Activated T-helper 17 cell treated with anti-CD3 and anti-CD28 coated beads, Interleukin-2, amount 50 U/mL, for 72 hours (primary cell): ENCODE data around the gene H2BK1. TPM values are rescaled to one million over a fixed set of nuclear protein-coding genes. Genes with fewer than 3 reads are reported as not detected.

Experiments used
- ATAC-seq: fragments of 150-1000 bp; cut with Tn5 transposase; replicated peaks from 2 replicates; pipeline ENCODE4 v1.10.0; 2021; ENCODE audit warnings: mild to moderate bottlenecking, moderate library complexity
- H3K27ac Mint-ChIP-seq: one replicate; pipeline ENCODE4 v1.8.0; 2022; ENCODE audit warnings: mixed read lengths
- H3K27me3 Mint-ChIP-seq: one replicate; pipeline ENCODE4 v1.8.0; 2022; ENCODE audit warnings: mixed read lengths
- H3K36me3 Mint-ChIP-seq: one replicate; pipeline ENCODE4 v1.8.0; 2022; ENCODE audit warnings: low read depth, mild to moderate bottlenecking, mixed read lengths
- H3K4me1 Mint-ChIP-seq: one replicate; pipeline ENCODE4 v1.8.0; 2022; ENCODE audit warnings: mixed read lengths
- H3K4me3 Mint-ChIP-seq: one replicate; pipeline ENCODE4 v1.8.0; 2022; ENCODE audit warnings: mild to moderate bottlenecking, mixed read lengths
- H3K9me3 Mint-ChIP-seq: one replicate; pipeline ENCODE4 v1.8.0; 2022; ENCODE audit warnings: mixed read lengths
- total RNA-seq, 2 donors: library from RNA; stranded (reverse); gene quantifications; one replicate each; pipeline ENCODE4 v1.2.3, GENCODE V29; 2022

H2BK1 gene
- total RNA-seq, 2 donors from 2014 or later = 1.2 TPM; not detected in 1

DNA sequence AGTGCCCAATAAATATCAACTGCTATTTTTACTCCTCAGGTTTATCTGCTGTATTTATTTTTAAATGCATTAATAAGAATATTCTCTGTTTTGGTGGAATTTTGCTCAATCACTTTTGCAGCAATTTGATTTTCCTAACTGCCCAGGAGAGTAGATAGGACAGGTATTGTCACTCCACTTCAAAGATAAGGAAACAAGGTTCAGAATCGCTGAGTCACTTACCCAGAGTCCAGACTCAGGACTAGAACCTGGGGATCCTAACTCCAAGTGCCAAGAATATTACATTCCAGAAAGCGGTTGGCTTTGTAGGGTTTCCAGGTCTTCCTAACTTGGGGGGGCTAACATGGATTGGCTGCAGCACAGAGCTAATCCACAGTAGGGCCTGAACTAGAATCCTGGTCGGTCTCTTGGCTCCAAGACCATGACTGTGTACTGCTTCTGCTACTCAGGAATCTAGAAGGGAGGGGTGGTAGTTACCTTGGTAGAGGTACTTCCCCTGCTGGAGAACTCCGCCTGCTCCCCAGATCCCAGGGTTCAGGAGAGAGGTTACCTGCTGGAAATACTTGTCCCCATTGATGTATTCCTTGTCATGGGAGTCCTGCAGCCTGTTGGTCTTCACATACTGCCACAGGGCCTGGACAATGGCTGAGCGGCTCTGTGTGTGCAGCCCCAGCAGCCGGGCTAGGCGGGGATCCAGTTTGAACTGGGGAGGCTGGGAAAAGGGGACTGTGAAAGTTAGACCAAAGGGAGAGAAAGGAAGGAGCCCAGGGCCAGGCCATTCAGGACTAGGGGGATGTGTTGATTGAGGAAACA lies 30.9 kb upstream of the H2BK1 start:
- no peak for ATAC-seq
- no peak overlapping the region for H3K4me3 Mint-ChIP-seq
- H3K36me3 Mint-ChIP-seq = peaks cover 37% of the 10 kb centered on the region
- H3K27ac Mint-ChIP-seq = no peak overlapping the region
- H3K27me3 Mint-ChIP-seq = peaks cover 2% of the 10 kb centered on the region
- no peaks in the 10 kb centered on the region for H3K9me3 Mint-ChIP-seq
- H3K4me1 Mint-ChIP-seq = peaks cover 15% of the 10 kb centered on the region

DNA sequence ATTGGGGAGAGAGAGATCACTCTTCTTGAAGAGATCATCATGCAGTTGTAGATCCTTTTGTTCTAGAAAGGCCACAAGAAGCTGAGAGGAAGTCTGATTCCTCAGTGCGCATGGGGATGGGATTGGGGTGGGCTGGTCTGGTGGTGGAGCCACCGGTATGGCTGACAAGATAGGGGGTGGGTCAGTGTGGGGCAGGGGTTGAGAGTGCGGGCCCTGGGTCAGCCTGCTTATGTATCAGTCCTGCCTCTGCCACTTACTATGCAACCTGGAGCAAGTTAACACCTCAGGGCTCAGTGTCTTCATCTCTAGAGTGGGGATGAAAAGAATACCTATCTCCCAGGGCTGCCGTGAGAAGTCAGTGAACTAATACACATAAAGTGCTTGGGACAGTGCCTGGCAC lies 30.2 kb upstream of the H2BK1 start:
- Mint-ChIP-seq H3K4me3 (no peak overlapping the region), H3K27ac (no peak overlapping the region), H3K36me3 (peaks cover 40% of the 10 kb centered on the region), H3K4me1 (peaks cover 12% of the 10 kb centered on the region), H3K9me3 (no peaks in the 10 kb centered on the region), H3K27me3 (no peaks in the 10 kb centered on the region)
- no peak for ATAC-seq

DNA sequence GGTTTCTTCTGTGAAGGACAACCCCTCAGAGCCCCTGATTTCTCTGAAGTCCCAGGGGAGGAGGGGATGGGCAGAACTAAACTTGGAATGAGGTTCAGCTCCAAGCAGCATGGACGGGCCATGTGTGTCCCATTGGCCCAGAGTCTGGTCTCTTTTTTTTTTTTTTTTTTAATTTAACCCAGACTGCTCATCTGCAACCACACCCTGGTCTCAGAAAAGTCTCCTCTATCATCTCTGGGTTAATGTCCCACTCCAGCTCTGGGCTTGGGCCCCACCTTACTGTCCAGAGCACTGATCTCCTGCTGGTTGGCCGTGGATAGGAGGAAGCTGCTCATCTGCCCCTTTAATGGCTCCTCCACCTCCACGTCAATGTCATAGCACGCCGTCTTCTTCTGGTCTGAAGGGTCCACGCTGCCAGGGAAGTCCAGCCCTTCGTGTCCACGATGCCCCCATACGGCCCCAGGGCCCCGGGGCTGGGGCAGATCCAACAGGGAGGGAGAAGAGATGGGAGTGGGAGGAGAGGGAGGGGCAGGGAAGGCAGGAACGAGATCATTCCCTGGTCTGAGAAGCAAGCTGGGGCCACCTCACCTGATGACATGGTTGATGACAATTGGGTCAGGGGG lies 29.7 kb upstream of the H2BK1 start:
- H3K4me3 Mint-ChIP-seq = no peak overlapping the region
- peaks cover 12% of the 10 kb centered on the region for H3K4me1 Mint-ChIP-seq
- H3K27me3 Mint-ChIP-seq = no peaks in the 10 kb centered on the region

DNA sequence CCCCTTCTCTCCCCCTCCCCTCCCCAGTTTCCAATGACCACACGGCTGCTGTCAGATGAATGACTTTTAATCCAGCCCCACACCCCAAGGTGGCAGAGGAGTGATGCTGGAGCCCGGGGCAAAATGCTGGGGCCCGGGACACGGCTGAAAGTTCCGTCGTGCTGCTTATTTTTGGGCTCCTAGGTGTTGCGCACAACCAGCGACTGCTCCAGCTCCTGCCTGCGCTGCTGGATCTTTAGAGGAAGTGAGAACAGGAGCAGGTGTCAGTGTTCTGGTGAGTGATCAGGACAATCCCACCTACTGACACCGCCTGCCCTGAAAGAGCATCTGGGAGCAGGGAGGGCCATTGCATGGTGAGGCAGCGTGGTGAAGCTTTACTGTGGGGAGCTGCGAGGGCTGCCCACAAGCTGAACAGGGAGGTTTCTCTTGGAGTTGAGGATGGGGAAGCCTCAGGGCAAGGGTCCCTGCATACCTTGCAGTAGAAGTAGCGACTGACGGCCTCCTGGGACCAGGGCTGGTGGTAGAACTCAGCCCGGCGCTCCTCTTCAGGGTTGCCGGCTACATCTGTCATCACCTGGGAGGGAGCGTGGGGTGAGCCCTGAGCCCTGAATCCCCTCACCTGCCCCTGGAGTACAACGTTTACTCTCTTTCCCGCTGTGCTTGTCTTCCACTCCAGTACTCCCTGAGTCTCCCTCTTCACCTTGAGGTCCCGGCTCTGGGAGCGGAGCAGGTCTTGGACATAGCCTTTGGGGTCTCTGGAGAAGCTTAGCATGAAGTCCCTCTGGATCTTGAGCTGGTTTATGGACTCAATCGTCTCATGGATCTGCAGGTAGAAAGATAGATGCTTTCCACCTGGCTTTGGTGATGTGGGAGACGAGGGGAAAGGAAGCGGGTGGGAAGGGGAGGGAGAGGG lies 28.9 kb upstream of the H2BK1 start:
- Mint-ChIP-seq H3K4me3 (no peak overlapping the region), H3K9me3 (no peaks in the 10 kb centered on the region), H3K27ac (no peak overlapping the region), H3K4me1 (peaks cover 12% of the 10 kb centered on the region), H3K36me3 (peaks cover 54% of the 10 kb centered on the region), H3K27me3 (no peaks in the 10 kb centered on the region)
- no peak for ATAC-seq

More for the DNA sequence above, 29.7 kb upstream of the H2BK1 start:
- peaks cover 46% of the 10 kb centered on the region for H3K36me3 Mint-ChIP-seq
- no peak overlapping the region for H3K27ac Mint-ChIP-seq
- H3K9me3 Mint-ChIP-seq = no peaks in the 10 kb centered on the region
- no peak for ATAC-seq

DNA sequence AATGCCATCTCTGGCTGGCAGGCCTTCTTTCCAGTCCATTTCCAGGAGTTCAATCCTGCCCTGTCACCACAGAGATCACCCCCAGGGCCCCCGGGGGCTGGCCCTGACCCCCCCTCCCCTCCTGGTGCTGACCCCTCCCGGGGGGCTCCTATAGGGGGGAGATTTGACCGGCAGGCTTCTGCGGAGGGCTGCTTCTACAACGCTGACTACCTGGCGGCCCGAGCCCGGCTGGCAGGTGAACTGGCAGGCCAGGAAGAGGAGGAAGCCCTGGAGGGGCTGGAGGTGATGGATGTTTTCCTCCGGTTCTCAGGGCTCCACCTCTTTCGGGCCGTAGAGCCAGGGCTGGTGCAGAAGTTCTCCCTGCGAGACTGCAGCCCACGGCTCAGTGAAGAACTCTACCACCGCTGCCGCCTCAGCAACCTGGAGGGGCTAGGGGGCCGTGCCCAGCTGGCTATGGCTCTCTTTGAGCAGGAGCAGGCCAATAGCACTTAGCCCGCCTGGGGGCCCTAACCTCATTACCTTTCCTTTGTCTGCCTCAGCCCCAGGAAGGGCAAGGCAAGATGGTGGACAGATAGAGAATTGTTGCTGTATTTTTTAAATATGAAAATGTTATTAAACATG lies 28.0 kb upstream of the H2BK1 start:
- Mint-ChIP-seq H3K27ac (no peak overlapping the region), H3K4me1 (peaks cover 4% of the 10 kb centered on the region), H3K27me3 (no peaks in the 10 kb centered on the region), H3K4me3 (no peak overlapping the region), H3K36me3 (peaks cover 63% of the 10 kb centered on the region), H3K9me3 (no peaks in the 10 kb centered on the region)
- ATAC-seq = no peak

DNA sequence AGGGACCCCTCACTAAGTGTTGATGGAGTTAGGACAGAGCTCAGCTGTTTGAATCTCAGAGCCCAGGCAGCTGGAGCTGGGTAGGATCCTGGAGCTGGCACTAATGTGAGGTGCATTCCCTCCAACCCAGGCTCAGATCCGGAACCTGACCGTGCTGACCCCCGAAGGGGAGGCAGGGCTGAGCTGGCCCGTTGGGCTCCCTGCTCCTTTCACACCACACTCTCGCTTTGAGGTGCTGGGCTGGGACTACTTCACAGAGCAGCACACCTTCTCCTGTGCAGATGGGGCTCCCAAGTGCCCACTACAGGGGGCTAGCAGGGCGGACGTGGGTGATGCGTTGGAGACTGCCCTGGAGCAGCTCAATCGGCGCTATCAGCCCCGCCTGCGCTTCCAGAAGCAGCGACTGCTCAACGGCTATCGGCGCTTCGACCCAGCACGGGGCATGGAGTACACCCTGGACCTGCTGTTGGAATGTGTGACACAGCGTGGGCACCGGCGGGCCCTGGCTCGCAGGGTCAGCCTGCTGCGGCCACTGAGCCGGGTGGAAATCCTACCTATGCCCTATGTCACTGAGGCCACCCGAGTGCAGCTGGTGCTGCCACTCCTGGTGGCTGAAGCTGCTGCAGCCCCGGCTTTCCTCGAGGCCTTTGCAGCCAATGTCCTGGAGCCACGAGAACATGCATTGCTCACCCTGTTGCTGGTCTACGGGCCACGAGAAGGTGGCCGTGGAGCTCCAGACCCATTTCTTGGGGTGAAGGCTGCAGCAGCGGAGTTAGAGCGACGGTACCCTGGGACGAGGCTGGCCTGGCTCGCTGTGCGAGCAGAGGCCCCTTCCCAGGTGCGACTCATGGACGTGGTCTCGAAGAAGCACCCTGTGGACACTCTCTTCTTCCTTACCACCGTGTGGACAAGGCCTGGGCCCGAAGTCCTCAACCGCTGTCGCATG lies 27.2 kb upstream of the H2BK1 start:
- Mint-ChIP-seq H3K27me3 (no peaks in the 10 kb centered on the region), H3K4me1 (no peaks in the 10 kb centered on the region), H3K9me3 (no peaks in the 10 kb centered on the region), H3K27ac (no peak overlapping the region), H3K36me3 (peaks cover 69% of the 10 kb centered on the region), H3K4me3 (no peak overlapping the region)
- no peak for ATAC-seq

DNA sequence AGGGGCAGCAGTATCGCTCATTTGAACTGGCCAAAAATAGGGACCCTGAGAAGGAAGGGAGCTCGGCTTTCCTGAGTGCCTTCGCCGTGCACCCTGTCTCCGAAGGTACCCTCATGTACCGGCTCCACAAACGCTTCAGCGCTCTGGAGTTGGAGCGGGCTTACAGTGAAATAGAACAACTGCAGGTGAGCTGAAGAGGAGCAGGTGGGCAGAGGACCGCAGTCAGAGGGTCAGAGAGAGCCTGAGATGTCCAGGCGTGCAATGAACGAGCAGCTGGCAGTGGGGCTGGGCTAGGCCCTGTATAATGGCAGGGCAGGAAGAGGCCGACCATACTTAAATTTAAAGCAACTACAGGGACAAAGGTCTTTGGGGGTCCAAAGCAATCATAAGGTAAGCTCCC lies 26.1 kb upstream of the H2BK1 start:
- H3K27ac Mint-ChIP-seq = no peak overlapping the region
- ATAC-seq = no peak
- H3K36me3 Mint-ChIP-seq = peaks cover 69% of the 10 kb centered on the region
- H3K27me3 Mint-ChIP-seq = no peaks in the 10 kb centered on the region
- H3K4me1 Mint-ChIP-seq = peaks cover 7% of the 10 kb centered on the region
- H3K4me3 Mint-ChIP-seq = no peak overlapping the region
- H3K9me3 Mint-ChIP-seq = no peaks in the 10 kb centered on the region

DNA sequence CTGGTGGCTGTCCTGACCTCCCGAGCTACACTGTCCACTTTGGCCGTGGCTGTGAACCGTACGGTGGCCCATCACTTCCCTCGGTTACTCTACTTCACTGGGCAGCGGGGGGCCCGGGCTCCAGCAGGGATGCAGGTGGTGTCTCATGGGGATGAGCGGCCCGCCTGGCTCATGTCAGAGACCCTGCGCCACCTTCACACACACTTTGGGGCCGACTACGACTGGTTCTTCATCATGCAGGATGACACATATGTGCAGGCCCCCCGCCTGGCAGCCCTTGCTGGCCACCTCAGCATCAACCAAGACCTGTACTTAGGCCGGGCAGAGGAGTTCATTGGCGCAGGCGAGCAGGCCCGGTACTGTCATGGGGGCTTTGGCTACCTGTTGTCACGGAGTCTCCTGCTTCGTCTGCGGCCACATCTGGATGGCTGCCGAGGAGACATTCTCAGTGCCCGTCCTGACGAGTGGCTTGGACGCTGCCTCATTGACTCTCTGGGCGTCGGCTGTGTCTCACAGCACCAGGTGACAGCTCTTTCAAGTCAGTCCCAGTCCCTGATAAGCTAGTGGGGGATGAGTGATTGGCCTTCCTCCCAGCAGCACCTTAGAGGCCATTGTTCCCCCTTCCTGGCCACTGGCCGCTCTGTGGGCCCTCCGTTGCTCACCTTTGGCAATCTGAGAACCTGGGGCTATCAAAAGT lies 25.0 kb upstream of the H2BK1 start:
- Mint-ChIP-seq H3K9me3 (no peaks in the 10 kb centered on the region), H3K4me1 (peaks cover 8% of the 10 kb centered on the region), H3K27me3 (no peaks in the 10 kb centered on the region), H3K27ac (no peak overlapping the region), H3K36me3 (peaks cover 67% of the 10 kb centered on the region), H3K4me3 (peak overlapping the region; percentile 98)
- no peak for ATAC-seq

DNA sequence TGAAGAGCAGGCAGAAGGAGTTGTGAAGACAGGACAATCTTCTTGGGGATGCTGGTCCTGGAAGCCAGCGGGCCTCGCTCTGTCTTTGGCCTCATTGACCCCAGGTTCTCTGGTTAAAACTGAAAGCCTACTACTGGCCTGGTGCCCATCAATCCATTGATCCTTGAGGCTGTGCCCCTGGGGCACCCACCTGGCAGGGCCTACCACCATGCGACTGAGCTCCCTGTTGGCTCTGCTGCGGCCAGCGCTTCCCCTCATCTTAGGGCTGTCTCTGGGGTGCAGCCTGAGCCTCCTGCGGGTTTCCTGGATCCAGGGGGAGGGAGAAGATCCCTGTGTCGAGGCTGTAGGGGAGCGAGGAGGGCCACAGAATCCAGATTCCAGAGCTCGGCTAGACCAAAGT lies 23.5 kb upstream of the H2BK1 start:
- Mint-ChIP-seq H3K27me3 (no peaks in the 10 kb centered on the region), H3K27ac (peak overlapping the region; percentile 97), H3K4me1 (peaks cover 8% of the 10 kb centered on the region), H3K9me3 (no peaks in the 10 kb centered on the region), H3K36me3 (peaks cover 55% of the 10 kb centered on the region), H3K4me3 (peak overlapping the region; percentile 98)
- ATAC-seq = no peak

DNA sequence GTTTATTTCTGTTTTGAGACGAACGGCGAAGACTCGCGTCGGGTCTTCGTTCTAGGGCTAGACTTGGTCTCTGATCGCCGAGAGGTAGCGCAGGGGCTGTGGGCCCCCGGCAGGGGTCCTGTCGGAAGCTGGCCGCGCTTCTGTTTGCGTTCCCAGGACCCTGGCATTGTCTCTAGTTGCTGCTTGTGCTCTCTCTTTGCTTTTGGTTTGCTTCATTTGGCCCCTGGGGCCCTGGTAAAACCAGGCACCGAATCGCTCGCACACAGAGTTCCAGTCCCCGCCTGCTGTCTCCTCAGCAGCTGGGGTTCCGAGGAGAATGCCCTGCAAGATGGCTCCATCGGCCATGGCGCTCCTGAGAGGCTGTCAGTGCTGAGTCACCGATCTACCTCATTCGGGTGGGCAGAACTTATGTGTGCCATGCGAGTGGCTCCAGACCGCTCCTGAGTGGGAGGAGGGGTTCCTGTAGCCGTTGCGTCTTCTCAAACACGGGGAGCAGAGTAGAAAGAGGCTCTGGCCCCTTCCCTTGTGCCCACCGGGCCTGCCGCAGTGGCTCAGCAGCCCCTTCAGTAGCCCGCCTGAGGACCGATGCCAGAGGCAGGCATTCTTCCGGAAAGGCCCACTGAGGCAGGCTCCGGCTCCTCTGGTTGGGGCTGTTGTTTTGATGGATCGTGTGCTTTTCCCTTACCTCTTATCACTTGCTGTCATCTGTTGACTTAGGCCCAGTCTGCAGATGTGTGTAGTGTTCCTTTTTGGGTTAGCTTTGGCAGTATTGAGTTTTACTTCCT lies 22.8 kb upstream of the H2BK1 start:
- Mint-ChIP-seq H3K27me3 (no peaks in the 10 kb centered on the region), H3K9me3 (no peaks in the 10 kb centered on the region)

DNA sequence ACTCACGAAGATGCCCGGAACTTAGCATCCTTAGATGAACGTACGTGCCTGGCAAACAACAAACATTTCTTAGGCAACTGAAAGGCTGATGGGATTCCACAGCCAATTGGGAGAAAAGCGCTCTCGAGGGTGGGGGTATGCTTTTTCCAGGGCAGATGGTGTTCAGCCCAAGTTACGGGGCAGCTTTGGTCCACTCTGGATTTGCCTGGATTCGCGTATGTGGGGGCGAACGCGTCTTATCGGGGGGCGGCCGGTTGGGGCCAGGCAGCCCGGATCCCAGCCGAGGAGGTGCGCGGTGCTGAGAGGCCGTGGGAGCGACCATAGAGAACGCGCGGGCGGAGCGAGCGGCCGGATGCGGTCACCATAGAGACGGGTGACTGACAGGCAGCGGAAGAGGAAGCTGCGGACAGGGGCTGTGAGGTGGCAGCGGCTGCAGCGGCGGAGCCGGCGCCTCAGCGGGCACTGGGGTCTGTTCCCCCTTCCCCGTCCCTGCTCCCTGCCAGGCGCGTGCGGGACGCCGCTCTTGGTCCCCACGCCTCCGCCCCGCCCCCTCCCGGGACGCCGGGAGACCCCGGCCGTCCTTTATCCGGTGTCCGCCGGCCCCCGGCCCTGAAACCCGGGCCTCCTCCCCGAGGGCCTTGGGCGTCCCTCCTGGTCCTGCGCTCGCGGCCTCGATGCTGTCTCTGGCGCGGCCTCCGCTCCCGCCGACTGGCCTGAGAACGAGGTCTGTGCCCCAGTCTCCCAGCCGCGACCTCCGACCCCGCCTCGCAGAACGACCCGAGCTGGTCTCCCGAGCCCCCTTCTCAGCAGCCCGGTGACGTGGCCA lies 22.0 kb upstream of the H2BK1 start, which contains the start of gene CHPF2:
Gene CHPF2, plus strand, starts transcription at position 393 of the 826 bp plus-strand sequence. CDS start 1,529 bp downstream, outside the sequence.
- Mint-ChIP-seq H3K9me3 (no peaks in the 10 kb centered on the region), H3K36me3 (peaks cover 44% of the 10 kb centered on the region), H3K27me3 (no peaks in the 10 kb centered on the region)

More for the DNA sequence above, 22.8 kb upstream of the H2BK1 start:
- Mint-ChIP-seq H3K36me3 (peaks cover 50% of the 10 kb centered on the region), H3K27ac (peak overlapping the region; percentile 97), H3K4me3 (peak overlapping the region; percentile 98), H3K4me1 (peaks cover 8% of the 10 kb centered on the region)
- ATAC-seq = peak; percentile 90

More for the DNA sequence above, 22.0 kb upstream of the H2BK1 start, which contains the start of gene CHPF2:
- Mint-ChIP-seq H3K4me1 (peaks cover 8% of the 10 kb centered on the region), H3K4me3 (peak within 1 kb of the TSS; percentile 98), H3K27ac (peak within 1 kb of the TSS; percentile 97)
- ATAC-seq = peak; percentile 93
